Fibroblast of skin of back (primary cell): ENCODE measurements around the gene SNX10.

Experiments
- DNase-seq: peaks from one replicate; pipeline ENCODE4 v3.0.0-alpha.2; 2013

The SNX10 gene

DNA sequence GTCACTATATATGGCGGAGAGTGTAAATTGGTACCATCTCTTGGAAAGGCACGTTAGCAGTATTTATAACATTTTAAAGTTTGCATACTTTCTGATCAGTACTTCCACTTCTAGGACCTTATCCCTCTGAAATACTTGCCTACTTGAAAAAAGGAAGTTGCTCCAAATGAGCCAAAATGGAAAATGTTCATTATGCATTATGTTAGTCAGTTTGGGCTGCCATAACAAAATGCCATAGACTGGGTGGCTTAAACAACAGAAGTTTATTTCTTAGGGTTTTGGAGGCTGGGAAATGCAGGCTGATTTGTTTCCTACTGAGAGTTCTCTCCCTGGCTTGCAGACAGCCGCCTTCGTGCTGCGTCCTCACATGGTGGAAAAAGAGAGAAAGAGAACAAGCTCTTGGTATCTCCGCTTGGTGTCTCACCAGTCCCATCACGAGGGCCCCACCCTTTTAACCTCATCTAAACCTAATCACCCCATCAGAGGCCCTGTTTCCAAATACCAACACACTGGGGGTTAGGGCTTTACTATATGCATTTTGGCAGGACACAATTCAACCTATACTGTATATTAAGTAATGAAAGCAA is 6.9 kb downstream of the SNX10 start:
- DNase-seq = no peak

DNA sequence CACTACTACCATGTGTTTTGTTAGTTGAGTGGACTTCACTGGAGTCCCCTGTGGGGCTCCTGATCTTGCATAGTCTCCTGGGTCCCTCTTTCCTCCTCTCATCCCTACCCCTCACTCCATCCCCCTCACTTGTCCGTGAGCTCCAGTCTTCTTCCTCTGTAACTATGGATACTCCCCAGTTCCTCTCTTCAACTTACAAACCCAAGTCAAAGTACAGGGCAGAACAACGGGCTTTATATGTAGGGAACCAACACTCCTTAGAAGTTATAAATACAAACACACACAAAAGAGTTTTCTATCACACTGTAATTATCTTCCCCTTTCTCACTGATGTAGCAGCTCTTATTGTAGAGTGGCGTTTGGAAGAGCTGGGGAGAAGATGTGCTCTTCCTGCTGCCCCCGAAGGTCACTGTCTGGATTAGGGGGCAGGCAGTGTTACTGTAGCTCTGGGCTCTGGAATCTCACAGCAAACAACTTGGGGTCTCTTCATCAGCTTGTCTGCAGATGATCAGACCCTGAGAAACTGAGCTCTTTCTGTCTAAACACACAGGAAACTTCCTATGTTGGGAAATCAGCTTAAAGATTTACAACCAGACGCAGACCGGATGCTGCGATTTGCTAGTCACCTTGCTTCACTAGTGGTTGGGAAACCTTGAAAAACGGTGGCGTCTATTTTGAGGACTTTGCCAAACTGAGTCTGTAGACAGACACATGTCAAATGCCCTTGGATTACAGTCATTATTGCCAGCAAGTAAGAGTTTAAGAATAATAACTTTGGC is 13.6 kb downstream of the SNX10 start:
- no peak for DNase-seq

DNA sequence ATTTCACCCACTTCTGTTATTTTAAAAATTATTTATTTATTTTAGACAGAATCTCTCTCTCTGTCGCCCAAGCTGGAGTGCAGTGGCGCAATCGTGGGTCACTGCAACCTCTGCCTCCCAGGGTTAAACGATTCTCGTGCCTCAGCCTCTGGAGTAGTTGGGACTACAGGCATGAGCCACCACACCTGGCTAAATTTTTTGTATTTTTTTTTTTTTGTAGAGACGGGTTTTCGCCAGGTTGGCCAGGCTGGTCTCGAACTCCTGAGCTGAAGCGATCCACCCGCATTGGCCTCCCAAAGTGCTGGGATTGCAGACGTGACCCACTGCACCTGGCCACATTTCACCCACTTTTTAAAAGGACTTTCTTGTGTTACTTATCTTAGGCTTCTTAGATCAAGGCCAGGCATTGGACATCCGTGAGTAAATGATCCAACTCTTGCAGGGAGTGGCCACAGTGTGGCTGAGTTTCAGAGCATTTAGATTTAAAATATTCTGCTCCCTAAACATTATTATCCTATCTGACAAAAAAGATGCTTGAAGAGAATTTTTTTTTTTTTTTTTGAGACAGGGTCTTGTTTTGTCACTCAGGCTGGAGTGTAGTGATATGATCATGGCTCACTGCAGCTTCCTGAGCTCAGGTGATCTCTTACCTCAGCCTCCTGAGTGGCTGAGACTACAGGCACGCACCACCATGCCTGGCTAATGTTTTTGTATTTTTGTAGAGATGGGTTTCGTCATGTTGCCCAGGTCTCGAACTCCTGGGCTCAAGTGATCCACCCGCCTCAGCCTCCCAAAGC is 14.4 kb downstream of the SNX10 start:
- DNase-seq = no peak

DNA sequence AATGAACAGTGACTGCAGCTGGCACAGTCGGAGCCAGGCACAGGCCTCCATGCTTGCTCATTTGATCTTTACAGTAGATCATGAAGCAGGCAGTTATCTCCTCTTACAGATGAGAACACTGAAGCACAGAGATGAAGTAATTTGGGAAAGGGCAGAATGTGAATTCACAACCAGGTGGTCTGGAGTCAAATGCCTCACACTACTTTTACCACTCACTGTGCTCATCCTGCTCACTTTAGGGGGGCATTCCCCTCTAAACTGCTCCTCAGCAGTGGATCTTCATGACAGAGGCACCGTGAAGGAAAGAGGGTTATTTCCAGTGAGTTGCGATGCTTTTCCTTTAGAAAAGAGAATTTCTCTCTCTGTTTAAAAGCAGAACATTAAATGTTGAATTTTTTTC is 15.1 kb downstream of the SNX10 start:
- no peak for DNase-seq

DNA sequence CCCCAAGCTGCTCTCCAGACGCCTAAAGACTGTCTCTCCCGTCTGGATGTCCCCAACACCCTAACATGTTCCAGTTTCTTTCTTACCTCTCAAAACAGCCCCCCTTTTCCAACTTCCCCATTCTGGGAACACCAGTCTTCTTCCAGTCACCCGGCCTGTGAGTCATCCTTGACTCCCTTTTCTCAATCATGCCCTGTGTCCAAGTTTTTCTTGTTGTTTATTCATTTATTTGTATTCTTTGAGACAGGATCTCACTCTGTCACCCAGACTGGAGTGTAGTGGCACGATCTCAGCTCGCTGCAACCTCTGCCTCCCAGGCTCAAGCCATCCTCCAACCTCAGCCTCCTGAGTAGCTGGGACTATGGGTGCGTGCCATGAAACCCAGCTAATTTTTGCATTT is 15.6 kb downstream of the SNX10 start:
- DNase-seq = no peak

DNA sequence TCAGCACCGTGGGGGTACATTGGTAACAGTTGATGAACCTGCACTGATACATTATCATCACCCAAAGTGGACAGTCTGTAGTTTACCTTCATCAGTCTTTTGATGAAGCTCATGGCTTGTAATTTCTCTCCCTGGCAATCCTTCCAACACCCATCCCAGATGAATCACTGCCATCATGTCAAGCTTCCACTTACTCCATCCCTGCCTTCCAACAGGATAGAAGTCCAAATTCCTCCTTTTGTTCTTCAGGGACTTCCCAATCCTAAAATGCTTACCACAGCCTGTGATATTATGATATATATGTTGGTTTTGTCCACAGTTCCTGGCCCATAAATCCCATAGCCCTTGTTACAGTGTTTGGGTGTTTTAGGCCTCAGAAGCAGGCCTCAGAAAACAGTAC is 16.1 kb downstream of the SNX10 start:
- no peak for DNase-seq

DNA sequence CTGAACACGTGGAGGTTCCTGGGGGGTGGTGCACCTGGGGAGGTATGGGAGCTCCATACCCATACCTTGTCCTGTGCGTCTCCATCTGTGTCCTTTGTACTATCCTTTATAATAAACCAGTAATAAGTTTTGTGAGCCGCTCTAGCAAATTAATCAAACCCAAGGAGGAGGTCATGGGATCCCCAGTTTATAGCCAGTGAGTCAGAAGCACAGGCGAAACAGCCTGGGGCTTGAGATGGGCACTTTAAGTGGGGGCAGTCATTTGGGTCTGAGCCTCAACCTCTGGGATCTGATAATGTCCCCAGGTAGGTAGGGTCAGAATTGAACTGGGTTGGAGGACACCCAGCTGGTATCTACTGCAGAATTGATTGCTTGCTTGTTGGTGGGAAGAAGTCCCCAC is 16.9 kb downstream of the SNX10 start:
- DNase-seq = no peak

DNA sequence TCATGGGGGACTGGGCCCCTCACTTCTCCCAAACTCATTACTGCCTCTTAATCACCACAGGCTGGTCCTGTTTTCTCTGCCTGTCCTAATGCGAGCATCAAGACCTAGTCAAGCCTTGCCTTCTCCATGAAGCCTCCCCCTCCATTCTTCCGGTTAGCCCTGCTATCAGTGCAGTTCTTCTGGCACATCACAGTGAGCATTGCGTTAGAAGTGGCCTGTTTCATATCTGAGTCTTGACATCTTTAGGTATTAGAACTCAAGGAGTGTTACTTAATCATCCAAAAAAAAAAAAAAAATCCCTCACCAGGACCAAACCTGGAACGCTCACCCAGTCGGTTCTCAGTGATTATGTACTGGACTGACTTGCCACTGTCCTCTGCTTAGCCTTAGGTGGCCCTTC is 17.4 kb downstream of the SNX10 start:
- DNase-seq = no peak

DNA sequence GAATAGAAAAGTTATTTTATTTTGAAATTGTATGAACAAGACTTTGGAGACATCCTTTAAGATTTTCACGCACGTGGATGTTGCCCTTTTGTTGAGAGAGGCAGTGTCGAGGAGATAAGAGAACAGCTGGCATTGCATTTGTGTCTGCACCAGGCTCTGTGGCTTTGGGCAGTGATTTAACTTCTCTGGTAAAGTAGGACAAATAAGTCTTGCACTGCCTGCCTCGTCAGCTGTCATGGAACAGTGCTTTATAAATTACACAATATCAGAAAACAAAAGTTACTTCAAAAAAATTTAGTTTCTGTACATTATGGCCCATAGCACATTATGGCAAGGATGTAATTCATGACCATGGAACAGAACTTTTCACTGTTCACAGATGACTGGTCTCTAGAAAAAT is 20.1 kb downstream of the SNX10 start:
- no peak for DNase-seq

DNA sequence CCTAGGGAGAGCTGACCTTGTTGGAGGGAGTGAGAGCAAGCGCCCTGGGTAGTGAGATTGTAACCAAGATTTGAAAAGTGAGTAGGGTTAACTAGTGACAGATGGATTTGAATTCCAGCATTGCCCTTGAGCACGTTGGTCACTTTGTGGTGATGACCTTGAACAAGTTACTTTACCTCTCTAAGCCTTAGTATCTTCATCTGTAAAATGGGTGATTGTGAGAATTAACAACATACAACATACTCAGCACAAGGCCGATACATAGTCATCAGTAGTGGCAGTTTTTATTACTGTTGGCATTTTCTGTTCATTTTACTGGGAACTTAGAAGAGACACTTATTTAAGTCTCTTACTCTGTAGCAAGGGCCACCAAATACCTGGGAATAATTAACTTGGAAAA is 25.5 kb downstream of the SNX10 start:
- DNase-seq = no peak

DNA sequence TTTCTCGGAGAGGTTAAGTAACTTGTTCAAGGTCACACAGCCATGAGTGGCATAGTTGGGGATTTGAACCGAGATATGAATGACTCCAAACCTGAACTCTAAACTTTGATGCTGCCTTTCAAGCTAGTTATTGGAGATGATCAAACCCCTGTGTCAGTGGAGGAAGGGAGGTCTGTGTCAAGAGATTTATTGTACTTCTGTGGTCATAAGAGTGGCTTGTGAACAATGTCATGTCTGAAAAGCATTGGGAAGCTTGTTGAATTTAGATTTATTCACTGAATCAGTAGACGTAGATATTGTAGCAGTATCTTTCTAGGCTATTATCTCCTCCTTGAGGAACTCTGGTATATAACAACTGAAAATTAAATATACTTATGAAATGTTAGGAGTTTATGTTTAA is 27.3 kb downstream of the SNX10 start:
- no peak for DNase-seq

DNA sequence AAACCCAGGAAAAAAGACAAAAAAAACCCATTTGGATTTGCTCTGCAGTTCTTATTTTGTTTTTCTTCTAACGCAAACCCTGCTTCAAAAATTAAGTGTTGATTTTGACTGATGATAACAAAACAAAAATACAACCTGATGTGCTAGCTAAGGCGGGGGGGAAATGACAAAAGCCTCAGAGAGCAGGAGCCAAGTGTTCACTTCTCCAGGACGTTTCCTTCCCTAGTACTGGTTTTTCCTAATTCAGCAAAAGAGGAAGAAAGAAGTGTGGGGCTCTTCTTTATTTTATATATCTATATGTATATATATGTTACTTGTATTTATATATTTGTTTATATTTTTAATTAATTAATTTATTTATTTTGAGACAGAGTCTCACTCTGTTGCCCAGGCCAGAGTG is 28.0 kb downstream of the SNX10 start:
- no peak for DNase-seq

DNA sequence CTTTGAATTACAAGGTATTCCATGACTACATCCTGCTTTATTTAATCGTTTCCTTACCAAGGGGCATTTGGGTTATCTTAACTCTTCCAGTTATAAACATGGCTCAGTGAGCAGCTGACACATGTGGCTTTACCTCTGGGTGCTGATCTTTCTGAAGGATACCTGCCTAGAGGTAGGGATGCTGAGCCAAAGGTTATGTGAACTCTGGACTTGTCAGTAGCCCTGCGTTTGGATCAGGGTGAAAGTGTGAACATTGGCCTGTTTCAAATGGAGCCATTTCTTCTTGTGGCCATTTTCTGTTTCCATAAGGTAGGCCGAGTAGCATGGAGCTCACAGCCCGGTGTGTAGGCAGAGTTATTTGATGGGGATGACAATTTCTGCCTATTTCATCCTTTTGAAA is 29.2 kb downstream of the SNX10 start:
- no peak for DNase-seq

DNA sequence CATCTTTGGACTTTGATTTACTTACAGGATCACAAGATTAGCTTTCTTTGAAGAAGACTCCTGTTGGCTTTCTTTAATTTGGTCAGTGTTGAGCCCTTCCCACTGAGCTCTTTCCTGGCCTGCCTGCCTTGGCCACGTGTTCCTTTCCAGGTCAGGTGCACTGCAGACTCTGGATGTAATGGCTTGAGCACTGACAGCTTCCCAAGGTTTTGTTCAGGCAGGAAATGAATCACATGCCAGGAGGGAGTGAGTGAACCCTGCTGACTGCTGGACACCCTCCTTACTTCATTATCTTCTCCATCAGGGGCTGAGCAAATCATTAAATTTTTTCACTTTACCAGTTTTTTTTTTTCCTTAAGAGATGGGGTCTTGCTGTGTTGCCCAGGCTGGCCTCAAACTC is 29.8 kb downstream of the SNX10 start:
- no peak for DNase-seq

DNA sequence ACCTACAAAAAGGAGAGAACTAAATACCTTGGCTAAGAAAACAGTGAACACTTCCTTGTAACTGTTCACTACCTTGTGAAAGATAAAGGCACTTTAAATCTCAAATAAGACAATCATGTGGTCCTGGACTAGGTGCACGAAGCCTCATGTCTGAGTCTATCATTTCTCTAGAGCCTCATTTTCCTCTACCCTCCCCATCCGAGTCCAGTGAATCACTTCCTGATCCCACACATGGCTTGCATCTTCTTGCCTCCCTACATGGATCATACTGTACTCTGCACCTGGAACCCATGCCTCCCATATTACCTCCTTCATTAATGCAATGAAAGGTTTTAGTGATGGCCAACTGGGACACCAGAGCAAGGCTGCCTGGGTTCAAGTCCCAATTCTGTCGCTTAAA is 34.5 kb downstream of the SNX10 start:
- no peak for DNase-seq

DNA sequence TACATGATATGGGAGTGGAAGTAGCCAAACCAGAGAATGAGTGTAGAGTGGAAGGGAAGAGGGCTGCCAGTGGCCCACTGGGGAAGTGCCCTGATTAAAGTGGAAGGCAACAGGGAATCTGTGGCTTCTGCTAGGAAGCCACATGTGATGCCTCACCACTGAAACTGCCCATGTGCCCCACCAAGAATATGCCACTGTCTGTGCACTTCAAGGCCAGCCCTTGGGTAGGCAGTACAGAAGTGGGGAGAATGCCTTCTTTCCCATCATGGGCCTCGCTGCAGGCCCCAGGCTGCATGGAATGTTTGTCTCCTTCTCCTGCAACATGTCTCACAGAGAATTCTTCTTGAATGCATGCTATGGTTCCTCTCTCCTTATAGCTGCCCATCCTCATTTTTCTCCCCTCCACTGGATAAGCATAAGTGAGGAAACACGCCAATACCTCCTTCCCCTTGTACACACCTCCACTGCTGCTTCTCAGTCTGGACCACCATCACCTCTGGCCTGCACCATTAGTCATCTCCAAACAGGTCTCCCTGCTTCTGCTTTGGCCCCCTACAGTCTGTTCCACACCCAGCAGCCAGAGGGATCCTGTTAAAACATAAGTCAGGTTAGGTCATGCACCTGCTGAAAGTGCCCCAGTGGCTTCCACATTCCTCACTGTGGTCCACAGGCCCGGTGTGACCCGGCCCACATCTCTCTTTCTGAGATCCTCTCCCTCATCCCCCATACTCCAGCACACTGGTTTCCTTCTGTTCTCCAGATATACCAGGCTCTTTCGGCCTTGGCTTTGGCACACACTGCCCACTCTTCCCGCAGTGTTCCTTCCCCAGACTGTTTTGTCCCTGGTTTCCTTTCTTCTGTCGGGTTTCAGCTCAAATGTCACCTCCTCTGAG is 37.1 kb downstream of the SNX10 start:
- no peak for DNase-seq

DNA sequence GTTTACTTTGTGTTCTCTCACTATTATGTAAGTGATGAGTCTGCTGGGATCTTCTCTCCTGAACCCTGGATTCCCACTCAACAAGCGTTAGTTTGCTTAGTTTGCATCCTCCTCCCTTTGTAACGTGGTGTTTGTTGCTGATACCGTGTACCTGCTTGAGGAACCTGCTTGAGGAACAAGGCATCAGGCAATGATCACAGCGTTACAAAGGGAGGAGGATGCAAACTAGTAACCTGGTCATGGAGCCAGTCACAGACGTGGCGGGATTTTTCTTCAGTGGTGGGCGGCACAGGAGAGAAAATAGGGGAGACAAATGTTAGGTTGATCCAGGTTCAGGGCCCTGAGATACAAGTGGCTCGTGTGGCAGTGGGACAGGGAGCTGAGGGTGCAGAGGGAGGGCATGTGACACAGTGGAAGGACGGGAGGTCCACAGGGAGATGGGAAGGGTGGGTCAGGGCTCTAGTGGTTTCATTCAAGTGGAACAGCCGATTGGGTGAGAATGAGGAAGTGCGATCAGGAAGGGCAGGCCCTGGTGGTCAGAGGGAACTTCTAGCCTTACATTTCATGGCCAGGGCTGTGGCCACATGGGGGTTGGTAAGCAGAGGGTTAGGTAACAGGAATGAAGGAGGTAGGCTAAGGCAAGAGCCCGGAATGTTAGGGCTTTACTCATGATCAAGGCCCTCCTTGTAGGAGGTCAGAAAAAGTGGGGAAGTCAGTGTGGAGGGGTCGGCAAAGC is 38.0 kb downstream of the SNX10 start:
- DNase-seq = no peak

DNA sequence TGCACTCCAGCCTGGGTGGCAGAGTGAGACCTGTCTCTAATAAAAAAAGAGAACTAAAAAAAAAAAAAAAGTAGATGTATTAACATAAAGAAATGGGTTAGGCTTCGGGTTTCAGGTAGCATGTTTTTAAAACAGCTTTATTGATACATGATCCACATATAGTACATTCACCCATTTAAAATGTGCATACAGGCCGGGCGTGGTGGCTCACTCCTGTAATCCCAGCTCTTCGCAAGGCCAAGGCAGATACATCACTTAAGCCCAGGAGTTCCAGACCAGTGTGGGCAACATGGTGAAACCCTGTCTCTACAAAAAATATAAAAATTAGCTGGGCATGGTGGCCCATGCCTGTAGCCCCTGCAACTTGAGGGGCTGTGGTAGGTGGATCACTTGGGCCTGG is 39.5 kb downstream of the SNX10 start:
- DNase-seq = no peak

DNA sequence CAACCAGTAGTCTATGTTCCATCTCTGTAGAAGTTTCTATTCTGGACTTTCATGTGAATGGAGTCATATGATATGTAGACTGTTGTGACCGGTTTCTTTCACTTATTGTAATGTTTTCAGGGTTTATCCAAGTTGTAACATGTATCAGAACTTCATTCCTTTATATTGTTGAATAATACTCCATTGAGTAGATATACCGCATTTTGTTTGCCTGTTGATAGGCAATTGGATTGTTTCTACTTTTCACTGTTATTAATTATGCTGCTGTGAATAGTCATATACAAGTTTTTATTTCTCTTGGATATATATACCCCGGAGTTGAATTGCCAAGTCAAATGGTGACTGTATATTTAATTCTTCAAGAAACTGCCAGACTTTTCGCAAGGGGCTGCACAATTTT is 40.1 kb downstream of the SNX10 start:
- DNase-seq = no peak

DNA sequence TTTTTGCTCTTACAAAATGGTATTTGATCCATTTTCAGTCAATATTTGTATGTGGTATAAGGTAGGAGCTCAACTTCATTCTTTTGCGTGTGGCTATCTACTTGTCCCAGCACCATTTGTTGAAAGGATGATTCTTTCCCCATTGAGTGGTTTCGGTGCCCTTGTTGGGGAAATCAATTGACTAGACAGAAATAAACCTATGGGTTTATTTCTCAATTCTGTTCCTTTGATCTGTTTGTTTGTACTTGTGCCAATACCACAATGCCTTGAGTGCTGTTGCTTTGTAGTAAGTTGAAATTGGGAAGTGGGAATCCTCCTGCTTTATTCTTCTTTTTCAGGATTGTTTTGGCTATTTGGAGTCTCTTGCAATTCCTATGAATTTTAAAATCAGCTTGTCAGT is 41.0 kb downstream of the SNX10 start:
- DNase-seq = no peak

DNA sequence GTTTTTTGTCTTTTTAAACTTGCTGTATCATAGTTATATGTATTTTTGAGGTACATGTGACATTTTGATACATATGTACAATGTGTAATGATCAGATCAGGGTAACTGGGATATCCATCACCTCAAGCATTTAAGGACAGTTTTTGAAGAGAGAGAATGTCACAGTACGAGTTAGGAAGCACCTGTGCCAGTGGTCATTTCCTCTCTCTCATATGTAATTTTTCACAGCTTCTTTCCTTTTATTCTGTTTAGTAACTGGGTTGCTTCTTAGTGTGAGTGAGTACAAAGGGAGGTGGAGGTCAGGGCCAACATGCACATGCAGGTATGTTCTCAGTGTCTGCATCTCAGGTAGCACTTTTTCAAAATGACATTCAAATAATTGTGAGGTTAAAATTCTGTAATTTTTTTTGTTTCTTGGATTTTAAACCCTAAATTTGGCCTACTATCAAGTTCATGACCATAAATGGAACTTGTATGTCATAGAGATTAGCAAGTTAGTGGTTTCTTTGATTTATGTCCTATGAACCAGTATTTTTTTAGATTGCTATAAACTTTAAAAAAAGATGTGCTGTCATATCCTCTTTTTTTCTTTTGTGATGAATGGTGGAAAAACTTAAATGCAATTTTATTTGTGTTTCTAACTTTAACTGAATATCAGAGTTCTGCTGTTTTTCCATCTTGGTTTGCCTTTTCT is 42.7 kb downstream of the SNX10 start:
- DNase-seq = no peak
